Thyroid gland (tissue), 4 donors: Measurements from ENCODE around the gene C3orf70. TPM values are rescaled to one million over a fixed set of nuclear protein-coding genes. Genes with fewer than 3 reads are reported as not detected.
"Not testable (repeated sequence)": the region's sequence is repeated elsewhere in the genome, so short reads cannot be mapped to it uniquely, and the experiment has no call there.

ENCODE experiments used
- DNase-seq, 2 donors: peaks; one replicate each; pipeline ENCODE4 v3.0.0-alpha.2; 2019
- H3K27ac ChIP-seq, 3 donors: fragments of 200-600 bp; sonication (generic); 1 replicate in 2 of 3; 2 replicates in 1 of 3; pipeline ENCODE4 v1.5.1; 2016 to 2019; ENCODE audit warnings: mild to moderate bottlenecking in 1 of 3, moderate library complexity in 1 of 3
- H3K27me3 ChIP-seq: fragments of 200-600 bp; sonication (generic); one replicate; pipeline ENCODE4 v1.5.1; 2019
- H3K36me3 ChIP-seq, 2 donors: fragments of 200-600 bp; sonication (generic); one replicate each; pipeline ENCODE4 v1.5.1; 2016 to 2019
- H3K4me1 ChIP-seq, 2 donors: fragments of 200-600 bp; sonication (generic); one replicate each; pipeline ENCODE4 v1.5.1; 2017 to 2019
- H3K4me3 ChIP-seq, 3 donors: fragments of 200-600 bp; sonication (generic); replicated peaks in 1 of 3; 1 replicate in 2 of 3; 2 replicates in 1 of 3; pipeline ENCODE4 v1.5.1; 2016; ENCODE audit warnings: mild to moderate bottlenecking in 1 of 3
- H3K9me3 ChIP-seq: fragments of 200-600 bp; sonication (generic); one replicate; pipeline ENCODE4 v1.5.1; 2017
- CTCF ChIP-seq, 6 experiments: fragments of 200-600 bp in 3 of 6; fragments of 450-650 bp in 3 of 6; sonication (generic) in 3 of 6; IDR thresholded peaks; one replicate each; pipeline ENCODE4 v1.5.1; 2016 to 2019; ENCODE audit warnings: antibody characterized with exemption in 6 of 6, mild to moderate bottlenecking in 2 of 6, inconsistent platforms in 1 of 6, moderate library complexity in 1 of 6
- POLR2A ChIP-seq, 2 donors: fragments of 450-650 bp; IDR thresholded peaks; one replicate each; pipeline ENCODE4 v1.6.1; 2017; ENCODE audit warnings: antibody characterized with exemption in 2 of 2, mild to moderate bottlenecking in 2 of 2, moderate library complexity in 1 of 2
- WGBS, 2 donors: methylation state at CpG; one replicate each; pipeline ENCODE4 v1.1.5; 2017; 5-methylcytosine and 5-hydroxymethylcytosine counted together
- intact Hi-C: fragments of 100-400 bp; cut with DNase I; formaldehyde crosslinking; loops from one replicate; pipeline ENCODE4 v1.15.1; 2023
- total RNA-seq, 4 donors: library from RNA; depleted of rRNA; stranded (reverse); fragments of >200 nt; gene quantifications; one replicate each; pipeline ENCODE4 v1.2.3, GENCODE V29; 2016

Gene C3orf70
- total RNA-seq, 4 donors from 2014 or later, result 1.6 to 3.0 (median 2.1) TPM

- intact Hi-C loops, result no loop called here
- H3K4me3 ChIP-seq, result no peak overlapping the region
- H3K4me1 ChIP-seq, result no peaks in the 10 kb centered on the region
- H3K27ac ChIP-seq, result no peak overlapping the region
- no peaks in the 10 kb centered on the region for H3K9me3 ChIP-seq
- 69 to 80% methylated on average over 4 of the region's 4 CpGs for WGBS, 2 donors
- H3K36me3 ChIP-seq, result no peaks in the 10 kb centered on the region
- H3K27me3 ChIP-seq, result no peaks in the 10 kb centered on the region
- TF ChIP-seq POLR2A (IDR thresholded peaks at IDR 0.05) (no peak), CTCF (IDR thresholded peaks at IDR 0.05) (no peak)
- no peak for DNase-seq
Observed at GRCh38 chr3:185114756-185115155, 38.1 kb downstream of the C3orf70 start.

DNA sequence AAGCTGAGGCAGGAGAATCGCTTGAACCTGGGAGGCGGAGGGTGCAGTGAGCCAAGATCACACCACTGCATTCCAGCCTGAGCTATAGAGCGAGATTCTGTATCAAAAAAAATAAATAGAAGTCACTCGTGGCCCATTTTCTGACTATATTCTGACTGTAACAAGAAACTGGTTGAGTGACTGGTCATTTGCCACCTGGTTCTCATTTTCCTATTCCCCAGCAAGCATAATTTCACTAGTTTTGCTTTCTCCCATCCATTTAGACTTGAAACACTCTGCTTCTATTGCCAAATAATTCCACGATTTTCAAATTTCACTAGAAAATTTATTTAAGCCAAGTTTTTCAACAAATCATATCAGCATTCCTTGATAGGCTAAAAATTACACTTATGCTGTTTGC lies 40.7 kb downstream of the C3orf70 start:
- intact Hi-C loops, result no loop called here
- TF ChIP-seq POLR2A (IDR thresholded peaks at IDR 0.05) (no peak), CTCF (IDR thresholded peaks at IDR 0.05) (no peak)
- no peak overlapping the region for H3K4me3 ChIP-seq
- no peak overlapping the region for H3K27ac ChIP-seq
- no peak for DNase-seq
- no peaks in the 10 kb centered on the region for H3K4me1 ChIP-seq
- no peaks in the 10 kb centered on the region for H3K27me3 ChIP-seq
- H3K36me3 ChIP-seq, result no peaks in the 10 kb centered on the region
- H3K9me3 ChIP-seq, result no peaks in the 10 kb centered on the region
- 91 to 94% methylated on average over 5 of the region's 5 CpGs for WGBS, 2 donors

- 89 to 93% methylated on average over 2 of the region's 2 CpGs for WGBS, 2 donors
Observed at GRCh38 chr3:185109012-185109411, 43.8 kb downstream of the C3orf70 start.

GRCh38 chr3:185106256-185106890 lies 46.5 kb downstream of the C3orf70 start:
- H3K9me3 ChIP-seq, H3K27ac ChIP-seq, H3K36me3 ChIP-seq, H3K4me3 ChIP-seq, DNase-seq, H3K27me3 ChIP-seq, H3K4me1 ChIP-seq, intact Hi-C loops: not testable (repeated sequence)
- 59 to 75% methylated on average over 9 of the region's 9 CpGs for WGBS, 2 donors

More at GRCh38 chr3:185109012-185109411, 43.8 kb downstream of the C3orf70 start:
- H3K9me3 ChIP-seq, intact Hi-C loops, H3K27ac ChIP-seq, H3K4me3 ChIP-seq, H3K36me3 ChIP-seq, DNase-seq, H3K4me1 ChIP-seq, H3K27me3 ChIP-seq: not testable (repeated sequence)

DNA sequence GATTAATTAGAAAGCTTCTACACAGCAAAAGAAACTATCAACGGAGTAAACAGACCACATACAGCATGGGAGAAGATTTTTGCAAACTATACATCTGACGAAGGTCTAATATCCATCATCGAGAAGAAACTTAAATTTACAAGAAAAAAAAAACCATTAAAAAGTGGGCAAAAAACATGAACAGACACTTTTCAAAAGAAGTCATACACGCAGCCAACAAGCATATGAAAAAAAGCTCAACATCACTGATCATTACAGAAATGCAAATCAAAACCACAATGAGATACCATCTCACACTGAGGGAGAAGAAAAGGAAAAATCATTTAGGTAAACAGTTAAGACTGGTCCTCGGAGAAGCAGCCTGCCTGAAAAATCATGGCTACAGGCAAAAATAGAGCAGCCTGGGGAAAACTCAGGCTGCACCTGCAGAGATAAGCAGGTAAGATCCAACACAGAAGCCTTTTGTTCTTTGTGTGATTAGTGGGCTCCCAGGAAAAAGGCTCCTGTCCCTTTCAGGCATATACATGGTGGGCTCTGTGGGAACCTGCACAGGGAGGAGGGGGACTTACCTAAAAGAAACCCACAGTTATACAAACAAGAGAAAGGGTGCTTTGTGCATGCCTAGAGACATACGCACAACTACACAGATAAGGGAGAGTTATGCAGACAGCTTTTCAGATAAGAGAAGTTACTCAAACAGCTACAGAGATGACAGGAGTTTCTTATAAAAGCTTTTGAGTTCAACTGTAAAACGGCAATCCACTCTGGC lies 49.3 kb downstream of the C3orf70 start:
- H3K9me3 ChIP-seq, result no peaks in the 10 kb centered on the region
- no peak overlapping the region for H3K4me3 ChIP-seq
- no peak for TF ChIP-seq POLR2A (IDR thresholded peaks at IDR 0.05)
- H3K36me3 ChIP-seq, result no peaks in the 10 kb centered on the region
- no peaks in the 10 kb centered on the region for H3K4me1 ChIP-seq
- H3K27ac ChIP-seq, result no peak overlapping the region
- intact Hi-C loops, result no loop called here
- DNase-seq, result no peak
- H3K27me3 ChIP-seq, result no peaks in the 10 kb centered on the region
- 86 to 93% methylated on average over 7 of the region's 7 CpGs for WGBS, 2 donors

DNA sequence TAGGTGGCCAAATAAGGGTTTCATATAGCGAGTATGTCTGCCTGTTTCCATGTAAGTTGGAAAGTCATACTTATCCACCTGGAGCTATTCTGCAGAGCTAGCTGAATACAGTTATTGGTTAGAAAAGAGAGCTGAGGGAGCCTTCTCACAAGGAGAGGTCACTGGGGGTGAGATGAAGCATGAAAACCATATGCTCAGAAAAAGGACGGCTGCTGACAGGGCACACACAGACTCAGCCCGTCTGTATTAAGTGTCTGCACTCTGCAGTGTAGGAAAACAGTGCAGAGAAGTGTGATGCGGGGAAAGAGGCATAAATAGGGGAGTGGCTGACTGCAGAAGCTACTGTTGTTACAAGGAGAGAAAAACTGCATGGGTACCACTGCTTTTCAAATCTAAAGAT lies 58.2 kb downstream of the C3orf70 start:
- intact Hi-C loops, result no loop called here
- no peak for DNase-seq
- H3K4me1 ChIP-seq, result no peaks in the 10 kb centered on the region
- no peak for TF ChIP-seq CTCF (IDR thresholded peaks at IDR 0.05)
- TF ChIP-seq POLR2A (IDR thresholded peaks at IDR 0.05), result no peak
- H3K27me3 ChIP-seq, result no peaks in the 10 kb centered on the region
- H3K27ac ChIP-seq, result no peak overlapping the region
- 47 to 65% methylated on average over 4 of the region's 4 CpGs for WGBS, 2 donors
- H3K9me3 ChIP-seq, result no peaks in the 10 kb centered on the region
- no peaks in the 10 kb centered on the region for H3K36me3 ChIP-seq
- H3K4me3 ChIP-seq, result no peak overlapping the region
